ENCODE data around the gene MAGEB17. TPM values are rescaled to one million over a fixed set of nuclear protein-coding genes. Genes with fewer than 3 reads are reported as not detected.

Gene MAGEB17
- polyA plus RNA-seq, 1 donor (not counting 4 experiments of a cell fraction or from before 2014, with no cell fraction given): not detected

- Histone ChIP-seq H3K9me1 (ENCODE audit: control insufficient read depth, extremely low read depth, insufficient read depth, low read length) (no peaks in the 10 kb centered on the region), H3K9ac (ENCODE audit: control insufficient read depth, extremely low read depth, insufficient read depth, low read length) (no peak overlapping the region), H2AFZ (ENCODE audit: control insufficient read depth, low read length) (no peak overlapping the region), H3K27ac (ENCODE audit: control insufficient read depth, insufficient read depth, low read length) (no peak overlapping the region), H3K4me2 (ENCODE audit: control insufficient read depth, extremely low read depth, insufficient read depth, low read depth, low read length) (no peak overlapping the region), H3K9me3 (ENCODE audit: control insufficient read depth, low read depth, low read length) (no peaks in the 10 kb centered on the region), H3K36me3 (ENCODE audit: control insufficient read depth in 2 of 2, extremely low read depth in 1 of 2, insufficient read depth in 2 of 2, low read length in 2 of 2) (no peaks in the 10 kb centered on the region), H3K4me1 (ENCODE audit: control insufficient read depth, extremely low read depth, insufficient read depth, low read length) (no peaks in the 10 kb centered on the region), H3K79me2 (ENCODE audit: control insufficient read depth, insufficient read depth, low read length) (no peaks in the 10 kb centered on the region), H3K4me3 (ENCODE audit: control insufficient read depth in 2 of 3, extremely low read depth in 1 of 3, insufficient read depth in 2 of 3, low read depth in 1 of 3, low read length in 3 of 3) (no peak overlapping the region), H3K27me3 (ENCODE audit: control insufficient read depth, extremely low read depth, insufficient read depth, low read length) (no peaks in the 10 kb centered on the region), H4K20me1 (ENCODE audit: control insufficient read depth, extremely low read depth, insufficient read depth, low read length) (no peaks in the 10 kb centered on the region)
- FAIRE-seq (no peak), DNase-seq (ENCODE audit: low read depth, low spot score) (no peak)
- TF ChIP-seq CTCF (optimal IDR thresholded peaks at IDR 0.05 in 1 of 3, IDR thresholded peaks at IDR 0.05 in 1 of 3, conservative IDR thresholded peaks at IDR 0.05 in 1 of 3; ENCODE audit: extremely low read depth in 1 of 3, insufficient read depth in 2 of 3, low read length in 3 of 3): no peak
- no peak for TF ChIP-seq EZH2 (IDR thresholded peaks at IDR 0.05; ENCODE audit: low read length)
- dilution Hi-C loops (cut with MboI; ENCODE audit: extremely low pct_ligation_motif_present, low sequenced_read_pairs): no loop called here
Observed at GRCh38 chrX:16204538-16204937, 37.3 kb downstream of the MAGEB17 start.

GRCh38 chrX:16205840-16206239 is 38.6 kb downstream of the MAGEB17 start:
- Histone ChIP-seq H3K9ac (ENCODE audit: control insufficient read depth, extremely low read depth, insufficient read depth, low read length) (no peak overlapping the region), H3K4me3 (ENCODE audit: control insufficient read depth in 2 of 3, extremely low read depth in 1 of 3, insufficient read depth in 2 of 3, low read depth in 1 of 3, low read length in 3 of 3) (no peak overlapping the region), H3K9me1 (ENCODE audit: control insufficient read depth, extremely low read depth, insufficient read depth, low read length) (no peaks in the 10 kb centered on the region), H3K79me2 (ENCODE audit: control insufficient read depth, insufficient read depth, low read length) (no peaks in the 10 kb centered on the region), H3K9me3 (ENCODE audit: control insufficient read depth, low read depth, low read length) (no peaks in the 10 kb centered on the region), H2AFZ (ENCODE audit: control insufficient read depth, low read length) (no peak overlapping the region), H3K36me3 (ENCODE audit: control insufficient read depth in 2 of 2, extremely low read depth in 1 of 2, insufficient read depth in 2 of 2, low read length in 2 of 2) (no peaks in the 10 kb centered on the region), H3K27me3 (ENCODE audit: control insufficient read depth, extremely low read depth, insufficient read depth, low read length) (no peaks in the 10 kb centered on the region), H3K4me1 (ENCODE audit: control insufficient read depth, extremely low read depth, insufficient read depth, low read length) (no peaks in the 10 kb centered on the region), H3K27ac (ENCODE audit: control insufficient read depth, insufficient read depth, low read length) (no peak overlapping the region), H3K4me2 (ENCODE audit: control insufficient read depth, extremely low read depth, insufficient read depth, low read depth, low read length) (no peak overlapping the region), H4K20me1 (ENCODE audit: control insufficient read depth, extremely low read depth, insufficient read depth, low read length) (no peaks in the 10 kb centered on the region)
- DNase-seq (ENCODE audit: low read depth, low spot score): no peak
- no peak for FAIRE-seq
- no peak for TF ChIP-seq EZH2 (IDR thresholded peaks at IDR 0.05; ENCODE audit: low read length)
- no peak for TF ChIP-seq CTCF (optimal IDR thresholded peaks at IDR 0.05 in 1 of 3, IDR thresholded peaks at IDR 0.05 in 1 of 3, conservative IDR thresholded peaks at IDR 0.05 in 1 of 3; ENCODE audit: extremely low read depth in 1 of 3, insufficient read depth in 2 of 3, low read length in 3 of 3)
- dilution Hi-C loops (cut with MboI; ENCODE audit: extremely low pct_ligation_motif_present, low sequenced_read_pairs): no loop called here
